ENCODE measurements around the gene AP3S1. TPM values are rescaled to one million over a fixed set of nuclear protein-coding genes. Genes with fewer than 3 reads are reported as not detected.
"Not testable (repeated sequence)": the region's sequence is repeated elsewhere in the genome, so short reads cannot be mapped to it uniquely, and the experiment has no call there.

The AP3S1 gene
- total RNA-seq, 2 experiments from 2014 or later, result 85.7 to 87.6 TPM

GRCh38 chr5:115850744-115851416, 9.1 kb downstream of the AP3S1 start:
- H3K27me3 Mint-ChIP-seq, result no peaks in the 10 kb centered on the region
- H3K27ac Mint-ChIP-seq, result no peak overlapping the region
- peaks cover 31% of the 10 kb centered on the region for H3K4me1 Mint-ChIP-seq (ENCODE audit: low read depth)
- no peak overlapping the region for H3K4me3 Mint-ChIP-seq
- DNase-seq, result no peak
- CTCF ChIA-PET, result no interaction called here
- peaks cover 11% of the 10 kb centered on the region for H3K36me3 Mint-ChIP-seq
- peaks cover 12% of the 10 kb centered on the region for H3K9me3 Mint-ChIP-seq
- intact Hi-C loops (cut with micrococcal nuclease), result no loop called here
- POLR2A ChIA-PET, result no interaction called here

GRCh38 chr5:115854139-115854538, 12.4 kb downstream of the AP3S1 start:
- no peak overlapping the region for H3K27ac Mint-ChIP-seq
- peaks cover 45% of the 10 kb centered on the region for H3K4me1 Mint-ChIP-seq (ENCODE audit: low read depth)
- POLR2A ChIA-PET, result no interaction called here
- no peaks in the 10 kb centered on the region for H3K27me3 Mint-ChIP-seq
- no peak overlapping the region for H3K4me3 Mint-ChIP-seq
- DNase-seq, result no peak
- peaks cover 12% of the 10 kb centered on the region for H3K9me3 Mint-ChIP-seq
- H3K36me3 Mint-ChIP-seq, result peaks cover 11% of the 10 kb centered on the region
- intact Hi-C loops (cut with micrococcal nuclease), result no loop called here
- CTCF ChIA-PET, result no interaction called here

DNA sequence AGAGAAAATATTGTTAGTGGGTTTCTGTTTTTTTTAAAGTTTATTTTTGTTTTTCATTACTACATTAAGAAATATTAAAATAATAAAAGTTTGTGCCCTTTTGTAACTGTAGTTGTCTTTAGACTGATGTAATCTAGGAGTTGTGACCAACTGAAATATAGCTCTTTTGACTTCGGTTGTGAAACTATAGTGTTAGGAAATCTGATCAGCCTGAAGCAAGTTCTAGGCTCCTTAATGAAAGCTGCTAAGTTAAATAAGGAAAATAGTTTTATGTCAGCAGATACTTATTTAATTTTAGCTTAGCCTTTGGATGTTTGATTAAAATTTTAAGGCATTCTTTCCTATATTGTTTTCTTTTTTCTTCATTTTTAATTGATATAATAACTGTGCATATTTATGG, 14.2 kb downstream of the AP3S1 start:
- Mint-ChIP-seq H3K4me3 (no peak overlapping the region), H3K9me3 (peaks cover 12% of the 10 kb centered on the region), H3K4me1 (ENCODE audit: low read depth) (peaks cover 37% of the 10 kb centered on the region), H3K27me3 (no peaks in the 10 kb centered on the region), H3K27ac (no peak overlapping the region), H3K36me3 (peaks cover 11% of the 10 kb centered on the region)
- CTCF ChIA-PET, result no interaction called here
- no peak for DNase-seq
- intact Hi-C loops (cut with micrococcal nuclease), result loop anchor here (2.0 kb wide), 1 partner anchor 13 kb away; no protein-coding TSS in a partner anchor
- POLR2A ChIA-PET, result no interaction called here

DNA sequence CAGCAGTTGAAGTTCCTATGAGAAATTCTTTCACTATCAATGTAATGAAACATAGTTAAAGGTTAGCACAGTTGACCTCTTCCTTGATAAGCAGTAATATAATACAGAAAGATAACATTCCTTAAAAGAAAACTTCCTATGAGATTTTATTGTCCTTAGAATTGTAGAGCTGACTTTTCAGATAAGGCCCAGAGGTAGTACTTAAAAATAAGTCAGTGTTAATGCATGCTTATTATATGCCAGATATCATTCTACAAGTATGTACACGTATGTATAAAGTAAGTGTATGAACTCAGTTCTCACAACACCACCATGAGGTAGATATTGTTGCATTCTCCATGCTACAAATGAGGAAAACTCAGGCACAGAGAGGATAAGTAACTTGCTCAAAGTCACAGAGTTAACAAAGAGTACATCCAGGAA, 15.3 kb downstream of the AP3S1 start:
- CTCF ChIA-PET, result no interaction called here
- DNase-seq, result no peak
- H3K4me1 Mint-ChIP-seq (ENCODE audit: low read depth), result peaks cover 29% of the 10 kb centered on the region
- H3K4me3 Mint-ChIP-seq, result no peak overlapping the region
- no peaks in the 10 kb centered on the region for H3K27me3 Mint-ChIP-seq
- intact Hi-C loops (cut with micrococcal nuclease), result loop anchor here (2.0 kb wide), 1 partner anchor 14 kb away; no protein-coding TSS in a partner anchor
- H3K36me3 Mint-ChIP-seq, result peaks cover 11% of the 10 kb centered on the region
- POLR2A ChIA-PET, result interaction anchor here (1.3 kb wide), 1 partner anchor 16 kb away, joined by 4 read pairs; the partner anchor contains the start of genes AP3S1 and ATG12
- no peak overlapping the region for H3K27ac Mint-ChIP-seq
- peaks cover 12% of the 10 kb centered on the region for H3K9me3 Mint-ChIP-seq

DNA sequence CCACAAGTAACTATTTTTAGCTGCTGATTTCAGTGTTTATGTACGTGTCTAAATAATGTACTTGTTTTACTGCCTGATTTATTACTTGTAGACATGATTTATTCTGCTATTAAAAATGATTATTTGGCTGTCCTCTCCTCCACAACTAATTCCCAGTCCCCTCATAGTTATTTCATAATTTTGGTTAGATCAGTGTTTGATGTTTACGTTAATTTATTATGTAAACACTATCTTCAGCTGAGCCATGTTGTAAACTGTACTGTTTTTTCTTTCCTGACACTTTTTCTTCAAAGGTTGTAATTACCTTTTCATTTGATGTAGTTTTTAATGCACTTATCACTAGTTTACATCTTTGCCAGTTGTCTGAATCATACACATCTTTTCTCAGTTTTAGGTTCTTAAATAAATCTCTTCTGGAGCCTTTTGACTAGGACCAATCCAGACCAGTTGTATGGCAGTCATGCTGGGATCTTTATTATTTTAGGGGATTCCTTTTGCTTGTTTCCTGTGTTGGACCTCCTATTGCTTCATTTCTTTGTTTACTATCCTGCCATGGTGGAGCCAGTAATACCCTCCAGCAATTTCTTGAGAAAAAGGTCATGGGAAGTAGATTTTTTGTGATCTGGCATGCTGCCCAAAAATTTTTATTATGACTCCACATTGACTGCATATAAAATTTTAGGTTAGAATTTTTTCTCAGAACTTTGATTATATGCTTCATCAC, 16.1 kb downstream of the AP3S1 start:
- peaks cover 14% of the 10 kb centered on the region for H3K9me3 Mint-ChIP-seq
- intact Hi-C loops (cut with micrococcal nuclease), result loop anchor here (2.0 kb wide), 1 partner anchor 15 kb away; no protein-coding TSS in a partner anchor
- peaks cover 26% of the 10 kb centered on the region for H3K4me1 Mint-ChIP-seq (ENCODE audit: low read depth)
- DNase-seq, result no peak
- CTCF ChIA-PET, result no interaction called here
- no peaks in the 10 kb centered on the region for H3K27me3 Mint-ChIP-seq
- H3K27ac Mint-ChIP-seq, result no peak overlapping the region
- POLR2A ChIA-PET, result interaction anchor here (1.3 kb wide), 1 partner anchor 17 kb away, joined by 4 read pairs; the partner anchor contains the start of genes AP3S1 and ATG12
- no peak overlapping the region for H3K4me3 Mint-ChIP-seq
- peaks cover 11% of the 10 kb centered on the region for H3K36me3 Mint-ChIP-seq

DNA sequence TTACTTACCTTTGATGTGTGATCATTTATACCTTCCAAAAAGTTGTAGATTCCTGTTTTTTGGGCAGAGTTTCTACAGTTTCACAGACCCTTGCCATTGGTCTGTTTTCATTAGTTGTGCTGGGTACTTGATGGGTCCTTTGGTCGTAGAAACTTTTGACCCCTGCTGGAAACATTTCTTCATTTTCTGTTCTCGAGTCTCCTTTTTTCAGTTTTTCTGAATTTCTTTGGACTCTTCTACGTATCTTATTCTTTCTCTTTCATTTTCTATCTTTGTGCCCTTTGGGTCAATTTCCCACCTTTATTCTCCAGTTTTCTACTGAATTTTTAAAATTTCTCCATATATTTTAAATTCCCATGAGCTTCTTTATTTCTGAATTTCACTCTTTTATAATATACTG, 16.7 kb downstream of the AP3S1 start:
- ChIA-PET POLR2A (no interaction called here), CTCF (no interaction called here)
- Mint-ChIP-seq H3K27me3 (no peaks in the 10 kb centered on the region), H3K9me3 (peaks cover 10% of the 10 kb centered on the region), H3K4me3 (no peak overlapping the region), H3K4me1 (ENCODE audit: low read depth) (peaks cover 21% of the 10 kb centered on the region), H3K36me3 (peaks cover 7% of the 10 kb centered on the region), H3K27ac (no peak overlapping the region)
- no peak for DNase-seq
- intact Hi-C loops (cut with micrococcal nuclease), result no loop called here

DNA sequence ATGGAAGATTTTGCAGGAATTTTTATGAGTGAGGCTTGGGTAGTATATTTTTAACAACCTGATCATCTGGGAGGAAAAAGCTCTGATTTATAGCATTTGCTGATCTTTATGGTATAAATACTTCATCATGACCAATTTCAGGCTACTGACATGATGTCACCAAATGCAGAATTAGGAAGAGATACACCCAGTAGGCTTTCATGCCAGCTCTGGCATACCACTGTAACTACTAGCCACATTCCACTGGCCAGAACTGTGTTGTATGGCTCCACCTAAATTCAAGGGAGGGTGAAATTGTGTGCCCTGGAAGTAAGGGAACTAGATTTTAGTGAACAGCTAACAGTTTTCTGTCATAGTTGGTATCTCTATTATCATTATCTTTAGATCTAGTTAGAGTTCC, 17.6 kb downstream of the AP3S1 start:
- H3K27me3 Mint-ChIP-seq, result no peaks in the 10 kb centered on the region
- ChIA-PET CTCF (no interaction called here), POLR2A (no interaction called here)
- DNase-seq, result no peak
- peaks cover 7% of the 10 kb centered on the region for H3K9me3 Mint-ChIP-seq
- H3K4me3 Mint-ChIP-seq, result no peak overlapping the region
- no peak overlapping the region for H3K27ac Mint-ChIP-seq
- peaks cover 20% of the 10 kb centered on the region for H3K4me1 Mint-ChIP-seq (ENCODE audit: low read depth)
- intact Hi-C loops (cut with micrococcal nuclease), result no loop called here
- no peaks in the 10 kb centered on the region for H3K36me3 Mint-ChIP-seq

DNA sequence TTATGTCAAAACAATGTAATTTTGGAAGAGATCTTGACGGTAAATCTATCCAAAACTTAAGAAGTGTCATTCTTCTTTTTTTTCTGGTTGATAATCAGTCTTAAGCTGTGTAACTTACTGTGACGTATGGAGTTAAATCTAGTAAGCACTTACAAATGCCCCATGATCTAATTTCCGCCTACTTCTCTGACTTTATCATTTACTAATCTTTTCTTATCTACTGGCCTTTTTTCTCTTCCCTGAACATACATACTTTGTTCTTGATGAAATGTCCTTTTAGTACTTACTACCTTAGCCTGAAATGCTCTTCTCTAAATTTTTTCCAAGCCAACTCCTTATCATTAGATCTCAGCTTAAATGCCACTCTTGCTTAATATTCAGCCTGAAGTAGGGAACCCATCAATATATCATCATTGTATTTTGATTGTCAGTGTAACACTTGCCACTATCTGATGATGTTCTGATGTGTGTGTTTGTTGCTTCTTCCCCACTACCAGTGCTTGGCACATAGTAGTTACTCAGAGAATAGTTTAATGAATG, 27.6 kb downstream of the AP3S1 start:
- no peak for DNase-seq
- H3K4me1 Mint-ChIP-seq (ENCODE audit: low read depth), result peaks cover 2% of the 10 kb centered on the region
- H3K4me3 Mint-ChIP-seq, result no peak overlapping the region
- no peaks in the 10 kb centered on the region for H3K27me3 Mint-ChIP-seq
- H3K27ac Mint-ChIP-seq, result no peak overlapping the region
- ChIA-PET CTCF (no interaction called here), POLR2A (no interaction called here)
- no peaks in the 10 kb centered on the region for H3K9me3 Mint-ChIP-seq
- peaks cover 19% of the 10 kb centered on the region for H3K36me3 Mint-ChIP-seq
- intact Hi-C loops (cut with micrococcal nuclease), result no loop called here

DNA sequence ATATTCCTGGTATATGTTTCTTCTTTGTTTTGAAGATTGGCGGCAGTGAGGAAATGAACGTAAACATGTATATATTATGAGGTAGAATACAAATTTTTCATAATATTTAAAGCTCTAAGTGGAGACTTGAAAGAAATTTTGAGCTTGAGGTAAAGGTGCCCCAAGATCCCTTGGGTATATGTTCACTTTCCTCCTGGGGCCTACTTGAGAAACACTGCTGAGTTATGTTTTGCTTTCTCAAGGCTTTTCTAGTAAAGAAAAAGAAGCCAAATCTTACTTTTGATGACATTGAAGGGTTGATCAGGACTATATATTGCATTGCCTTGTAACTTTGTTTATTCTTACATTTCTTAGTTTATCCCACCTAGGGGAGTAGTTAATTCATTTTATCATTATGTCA, 30.7 kb downstream of the AP3S1 start:
- intact Hi-C loops (cut with micrococcal nuclease), result no loop called here
- H3K4me1 Mint-ChIP-seq (ENCODE audit: low read depth), result no peaks in the 10 kb centered on the region
- H3K27me3 Mint-ChIP-seq, result no peaks in the 10 kb centered on the region
- CTCF ChIA-PET, result interaction anchor here (1.4 kb wide), 1 partner anchor 33 kb away, joined by 3 read pairs; no protein-coding TSS in a partner anchor
- no peak overlapping the region for H3K4me3 Mint-ChIP-seq
- no peaks in the 10 kb centered on the region for H3K9me3 Mint-ChIP-seq
- H3K36me3 Mint-ChIP-seq, result peaks cover 33% of the 10 kb centered on the region
- DNase-seq, result no peak
- H3K27ac Mint-ChIP-seq, result no peak overlapping the region
- POLR2A ChIA-PET, result no interaction called here

DNA sequence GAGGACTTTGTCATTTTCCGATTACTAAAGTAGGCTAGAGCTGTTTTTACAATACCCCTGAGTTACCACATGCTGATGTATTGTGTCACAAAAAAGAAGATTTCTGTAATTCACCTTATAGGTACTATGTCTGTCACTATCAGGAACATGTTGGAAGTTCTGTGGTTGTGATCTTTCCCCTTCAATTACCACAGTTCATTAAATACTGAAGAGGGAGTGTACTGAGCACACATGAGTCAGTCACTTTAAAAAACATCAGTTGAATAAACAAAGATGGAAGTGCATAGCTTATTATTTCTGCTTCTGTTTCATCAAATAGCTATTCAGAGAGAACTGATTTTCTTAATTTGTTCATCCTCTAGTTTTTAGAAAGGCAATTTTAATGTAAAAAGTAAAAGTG, 31.7 kb downstream of the AP3S1 start:
- Mint-ChIP-seq H3K4me3 (no peak overlapping the region), H3K36me3 (peaks cover 43% of the 10 kb centered on the region), H3K27me3 (no peaks in the 10 kb centered on the region), H3K27ac (no peak overlapping the region), H3K9me3 (peaks cover 5% of the 10 kb centered on the region), H3K4me1 (ENCODE audit: low read depth) (no peaks in the 10 kb centered on the region)
- ChIA-PET POLR2A (no interaction called here), CTCF (interaction anchor here (1.1 to 1.4 kb wide), 2 partner anchors 32 to 34 kb away, joined by 3 read pairs; partner anchors contain the start of gene ATG12)
- DNase-seq, result no peak
- intact Hi-C loops (cut with micrococcal nuclease), result no loop called here

DNA sequence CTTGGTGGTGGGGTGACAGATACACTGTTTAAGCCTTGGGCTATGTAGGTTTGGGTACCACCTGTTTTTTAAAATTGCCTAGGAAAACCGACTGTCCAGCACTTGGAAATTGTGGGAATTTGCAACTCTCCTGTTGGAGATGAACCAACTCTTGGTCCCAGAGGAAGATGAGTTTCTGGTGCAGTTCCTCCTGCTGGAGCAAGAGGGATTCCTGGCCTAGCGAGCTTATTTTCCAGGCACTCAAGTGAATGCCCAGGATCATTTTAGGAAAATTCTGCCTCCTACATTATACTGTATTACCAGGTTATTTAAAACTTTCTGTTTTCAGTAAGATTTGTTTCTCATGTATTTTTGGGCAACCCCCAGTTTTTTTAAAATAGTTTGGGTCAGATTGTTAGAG, 33.7 kb downstream of the AP3S1 start:
- Mint-ChIP-seq H3K4me3 (no peak overlapping the region), H3K27ac (no peak overlapping the region), H3K36me3 (peaks cover 53% of the 10 kb centered on the region), H3K4me1 (ENCODE audit: low read depth) (no peaks in the 10 kb centered on the region), H3K9me3 (peaks cover 5% of the 10 kb centered on the region), H3K27me3 (no peaks in the 10 kb centered on the region)
- ChIA-PET POLR2A (no interaction called here), CTCF (no interaction called here)
- intact Hi-C loops (cut with micrococcal nuclease), result no loop called here
- DNase-seq, result no peak

GRCh38 chr5:115877342-115877741, 35.6 kb downstream of the AP3S1 start:
- H3K4me3 Mint-ChIP-seq; intact Hi-C loops (cut with micrococcal nuclease); DNase-seq; H3K4me1 Mint-ChIP-seq (ENCODE audit: low read depth); H3K27me3 Mint-ChIP-seq; H3K27ac Mint-ChIP-seq; CTCF ChIA-PET; POLR2A ChIA-PET; H3K9me3 Mint-ChIP-seq: not testable (repeated sequence)
- peaks cover 62% of the 10 kb centered on the region for H3K36me3 Mint-ChIP-seq
